GM18505 (cell line): Measurements from ENCODE around the gene NFKB1.
"Not testable (repeated sequence)": the region's sequence is repeated elsewhere in the genome, so short reads cannot be mapped to it uniquely, and the experiment has no call there.

Experiments
- ATAC-seq: cut with Tn5 transposase; IDR thresholded peaks from one replicate; pipeline ENCODE4 v1.9.1; 2021; ENCODE audit not compliant: unreplicated experiment
- POLR2A ChIP-seq: IDR thresholded peaks from 4 replicates; pipeline ENCODE4 v1.6.1; 2011; ENCODE audit warnings: borderline replicate concordance; ENCODE audit not compliant: insufficient read depth, insufficient read length; ENCODE audit errors: extremely low read depth

The NFKB1 gene

DNA sequence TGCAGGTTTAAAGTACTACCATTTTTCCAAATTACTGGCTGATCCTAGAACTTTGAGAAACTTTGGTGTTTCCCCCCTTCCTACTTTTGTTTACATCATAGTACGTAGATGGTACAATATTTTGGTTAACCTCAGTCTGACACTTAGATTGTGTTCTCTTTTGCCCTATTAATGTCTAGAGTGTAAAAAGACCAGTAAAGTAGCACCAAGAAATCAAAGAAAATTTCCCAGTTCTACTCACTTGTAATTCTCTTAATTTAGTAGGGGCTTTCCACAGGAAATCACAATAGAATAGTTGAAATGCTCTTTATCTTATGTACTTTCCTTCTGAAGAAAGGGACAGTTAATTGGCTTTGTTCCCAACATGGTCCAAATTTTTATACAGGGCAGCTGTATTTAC is 51.6 kb downstream of the NFKB1 start:
- ATAC-seq: no peak

DNA sequence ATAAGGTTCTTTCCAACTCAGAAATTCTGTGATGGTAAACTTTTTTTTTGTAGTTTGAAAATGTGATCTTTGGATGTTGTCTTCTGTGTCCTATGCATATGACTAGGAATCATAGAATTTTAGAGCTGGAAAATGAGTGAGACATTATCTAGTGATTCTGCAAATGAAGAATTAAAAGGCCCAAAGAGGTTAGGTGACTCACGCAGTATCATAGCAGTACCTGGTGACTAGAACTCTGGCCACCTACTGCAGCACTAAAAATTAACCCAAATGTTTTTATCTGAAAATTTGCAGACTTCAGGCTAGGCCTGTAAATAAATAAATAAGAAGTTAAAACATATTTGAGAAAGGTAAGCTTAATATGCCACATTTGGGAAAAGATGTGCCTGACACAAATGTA is 52.8 kb downstream of the NFKB1 start:
- TF ChIP-seq POLR2A: no peak
- ATAC-seq: no peak

More for the DNA sequence above, 51.6 kb downstream of the NFKB1 start:
- TF ChIP-seq POLR2A: no peak

DNA sequence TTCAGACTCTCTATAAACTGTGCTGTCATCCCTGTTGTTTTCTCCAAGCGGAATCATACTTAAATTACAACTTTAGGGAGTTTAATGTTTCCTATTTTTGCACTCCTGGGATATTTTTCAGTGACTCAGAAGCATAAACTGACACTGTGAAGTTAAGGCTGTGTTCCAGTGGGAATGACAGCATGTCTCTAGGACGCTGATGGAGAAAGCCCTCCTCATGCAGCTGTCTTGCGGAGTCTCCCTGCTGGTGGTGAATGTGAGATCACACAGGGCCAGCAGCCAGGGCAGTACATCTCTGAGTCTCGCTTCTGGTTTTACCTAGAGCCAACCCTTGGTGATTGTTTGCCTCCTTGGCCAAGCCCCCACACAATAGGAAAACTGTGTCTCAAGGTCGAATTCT is 53.3 kb downstream of the NFKB1 start:
- no peak for ATAC-seq

DNA sequence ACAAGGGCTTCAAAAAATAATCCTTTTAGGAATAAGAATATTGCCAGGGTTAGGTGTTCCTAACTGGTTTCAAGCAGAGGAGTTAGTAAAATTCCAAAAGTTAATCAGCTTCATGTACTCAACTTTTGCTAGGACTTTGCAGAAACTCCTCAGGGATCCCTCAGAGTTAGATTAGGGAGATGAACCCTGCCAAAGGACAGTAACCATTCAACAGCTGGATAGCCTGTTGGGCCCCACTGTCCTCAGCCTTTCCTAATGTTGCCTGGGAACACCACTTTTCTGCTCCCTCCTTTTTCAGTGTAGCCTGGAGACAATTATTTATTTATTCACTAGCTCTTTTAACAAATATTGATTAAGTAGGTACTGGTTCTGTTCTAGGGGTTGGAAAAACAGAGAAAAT is 53.8 kb downstream of the NFKB1 start:
- no peak for TF ChIP-seq POLR2A
- no peak for ATAC-seq

More for the DNA sequence above, 53.3 kb downstream of the NFKB1 start:
- TF ChIP-seq POLR2A: no peak

GRCh38 chr4:102557636-102558035 is 56.5 kb downstream of the NFKB1 start:
- TF ChIP-seq POLR2A: no peak
- ATAC-seq: no peak

DNA sequence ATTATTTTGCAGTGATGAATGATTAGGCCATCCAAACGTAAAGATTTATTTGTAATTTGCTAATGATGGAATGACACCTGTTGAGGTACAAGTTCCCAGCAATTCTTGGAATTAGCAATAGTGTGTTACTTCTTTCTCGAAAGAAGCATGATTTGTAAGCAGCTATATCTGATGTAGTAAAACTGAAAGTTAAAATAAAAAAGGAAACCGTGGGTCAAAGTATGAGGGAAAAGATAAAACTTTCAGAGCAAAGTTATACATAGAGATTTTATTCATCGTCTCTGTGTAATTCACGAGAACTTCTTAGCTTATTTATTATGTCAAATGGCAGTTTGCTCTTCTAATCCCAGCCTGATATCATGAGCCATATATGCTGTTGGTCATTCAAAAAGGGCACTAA is 59.0 kb downstream of the NFKB1 start:
- ATAC-seq: no peak

GRCh38 chr4:102560571-102561341 is 59.6 kb downstream of the NFKB1 start:
- no peak for TF ChIP-seq POLR2A
- ATAC-seq: no peak

More for the DNA sequence above, 59.0 kb downstream of the NFKB1 start:
- TF ChIP-seq POLR2A: no peak

DNA sequence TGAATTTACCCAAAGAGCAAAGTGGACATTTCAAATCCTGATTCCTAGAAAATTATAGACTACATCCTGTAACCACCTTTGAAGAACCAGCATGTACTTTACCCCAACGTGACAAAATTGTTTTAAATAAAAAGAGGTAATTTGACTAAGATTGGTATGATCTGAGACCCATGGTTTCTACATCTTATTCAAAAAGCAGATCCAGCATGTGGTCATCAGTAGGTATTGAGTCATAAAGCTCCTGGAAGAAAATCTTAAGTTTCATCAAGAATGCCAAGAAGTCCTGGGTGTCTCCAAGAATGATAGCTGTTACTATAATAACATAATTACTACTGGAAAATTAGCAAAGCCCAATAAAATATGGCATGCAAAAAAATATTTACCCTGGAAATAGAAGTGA is 61.8 kb downstream of the NFKB1 start:
- ATAC-seq: no peak
- no peak for TF ChIP-seq POLR2A

GRCh38 chr4:102564399-102565059 is 63.4 kb downstream of the NFKB1 start:
- no peak for TF ChIP-seq POLR2A
- ATAC-seq: peak; percentile 88

DNA sequence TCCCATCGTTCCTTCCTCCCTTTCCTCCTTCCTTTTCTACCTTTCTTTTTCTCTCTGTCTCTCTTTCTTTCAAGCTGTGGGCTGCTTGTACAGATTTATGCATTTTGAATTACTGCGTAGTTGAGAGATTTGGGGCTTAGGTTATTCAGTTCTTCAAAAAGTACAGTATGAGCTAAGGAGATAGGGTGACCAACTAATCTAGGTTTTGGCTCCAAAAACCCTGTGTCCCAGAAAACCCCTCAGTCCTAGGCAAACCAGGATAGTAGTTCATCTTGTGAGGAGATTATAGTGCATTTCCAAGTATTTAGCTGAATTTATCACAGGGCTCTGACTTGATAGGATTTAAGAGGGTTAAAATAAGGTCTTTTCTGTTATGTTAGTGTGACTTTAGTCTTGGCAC is 64.5 kb downstream of the NFKB1 start:
- no peak for ATAC-seq
- TF ChIP-seq POLR2A: no peak

DNA sequence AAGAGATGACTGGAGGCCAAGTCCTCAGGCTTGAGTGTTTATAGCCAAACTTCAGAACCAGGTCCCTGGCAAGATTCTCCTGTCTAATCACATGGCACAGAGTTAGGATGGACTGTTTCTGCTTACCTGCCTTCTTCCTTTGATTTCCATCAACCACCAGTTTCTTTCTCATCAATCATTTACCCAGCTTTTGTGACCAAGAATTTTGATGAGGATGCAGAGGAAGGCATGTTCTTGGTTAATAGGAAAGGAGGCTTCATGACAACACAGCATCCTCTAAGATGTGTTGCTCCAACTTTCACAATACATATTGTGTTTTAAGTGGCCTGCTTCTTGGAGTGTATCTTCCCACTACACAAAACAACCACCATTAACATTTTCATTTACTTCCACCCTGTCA is 65.3 kb downstream of the NFKB1 start:
- TF ChIP-seq POLR2A: no peak
- no peak for ATAC-seq

DNA sequence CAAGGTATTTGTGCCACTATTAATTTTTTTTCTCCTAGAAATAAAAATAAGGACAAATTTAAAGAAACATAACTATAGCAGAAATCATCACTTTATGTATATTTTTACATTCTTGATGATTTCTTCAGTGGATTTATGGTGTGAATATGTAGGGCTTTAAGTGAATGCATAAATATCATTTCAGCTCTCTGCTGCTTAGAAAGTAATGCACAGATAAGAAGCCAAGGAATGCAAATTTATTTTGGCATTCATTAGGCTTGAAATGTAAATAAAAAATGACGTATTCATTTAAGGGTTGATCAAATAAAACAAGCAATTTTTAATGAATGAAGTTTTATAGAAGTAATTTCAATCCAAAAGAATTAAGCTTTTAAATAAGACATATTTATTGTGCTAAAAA is 66.3 kb downstream of the NFKB1 start:
- ATAC-seq: no peak
- TF ChIP-seq POLR2A: no peak

- TF ChIP-seq POLR2A: no peak
- ATAC-seq: no peak
Observed at GRCh38 chr4:102569200-102569599, 68.0 kb downstream of the NFKB1 start.

DNA sequence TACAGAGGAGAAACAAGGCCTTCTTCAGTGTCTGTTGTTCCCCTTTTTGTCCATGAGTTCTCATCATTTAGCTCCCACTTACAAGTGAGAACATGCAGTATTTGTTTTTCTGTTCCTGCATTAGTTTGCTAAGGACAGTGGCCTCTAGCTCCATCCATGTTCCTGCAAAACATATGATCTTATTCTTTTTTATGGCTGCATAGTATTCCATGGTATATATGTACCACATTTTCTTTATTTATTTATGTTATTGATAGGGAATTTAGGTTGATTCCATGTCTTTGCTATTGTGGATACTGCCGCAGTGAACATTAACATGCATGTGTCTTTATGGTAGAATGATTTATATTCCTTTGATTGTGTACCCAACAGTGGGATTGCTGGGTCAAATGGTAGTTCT is 69.1 kb downstream of the NFKB1 start:
- not testable (repeated sequence) for ATAC-seq
